KOPT-K1 (cell line): ENCODE measurements around the gene CHML.
A peak's percentile ranks its signal among the peaks of the same experiment; 100 is the strongest.

Experiments
- H3K27ac ChIP-seq: fragments of 200-600 bp; sonication (generic); 2 replicates; pipeline ENCODE4 v1.5.1; 2016; ENCODE audit warnings: antibody characterized with exemption, mild to moderate bottlenecking, low read depth, low read length; ENCODE audit not compliant: poor library complexity, severe bottlenecking
- H3K36me3 ChIP-seq: fragments of 200-600 bp; sonication (generic); 2 replicates; pipeline ENCODE4 v1.5.1; 2017; ENCODE audit warnings: antibody characterized with exemption, mild to moderate bottlenecking, low read length, moderate library complexity; ENCODE audit not compliant: insufficient read depth
- H3K9me3 ChIP-seq: fragments of 200-600 bp; sonication (generic); 2 replicates; pipeline ENCODE4 v1.5.1; 2017; ENCODE audit warnings: antibody characterized with exemption, low read length, mild to moderate bottlenecking; ENCODE audit not compliant: insufficient read depth, poor library complexity, severe bottlenecking

Gene CHML

GRCh38 chr1:241658081-241658793, 18.1 kb upstream of the CHML start:
- Histone ChIP-seq H3K9me3 (no peaks in the 10 kb centered on the region), H3K27ac (no peak overlapping the region), H3K36me3 (no peaks in the 10 kb centered on the region)

GRCh38 chr1:241654641-241655040, 14.5 kb upstream of the CHML start:
- Histone ChIP-seq H3K27ac (no peak overlapping the region), H3K36me3 (no peaks in the 10 kb centered on the region), H3K9me3 (no peaks in the 10 kb centered on the region)

GRCh38 chr1:241654019-241654418, 13.8 kb upstream of the CHML start:
- H3K9me3 ChIP-seq = no peaks in the 10 kb centered on the region
- H3K36me3 ChIP-seq = no peaks in the 10 kb centered on the region
- no peak overlapping the region for H3K27ac ChIP-seq

- Histone ChIP-seq H3K9me3 (no peaks in the 10 kb centered on the region), H3K36me3 (no peaks in the 10 kb centered on the region), H3K27ac (no peak within 1 kb of the TSS)
These were observed 11.8 kb upstream of the CHML start, which contains the start of gene WDR64 for GRCh38 chr1:241652012-241652411. TSS of gene WDR64 (plus strand) at chr1:241652281. CDS start at chr1:241652485, 204 bp downstream.

GRCh38 chr1:241648159-241648558, 8.0 kb upstream of the CHML start:
- no peaks in the 10 kb centered on the region for H3K9me3 ChIP-seq
- no peak overlapping the region for H3K27ac ChIP-seq
- H3K36me3 ChIP-seq = no peaks in the 10 kb centered on the region

GRCh38 chr1:241647658-241648057, 7.5 kb upstream of the CHML start:
- Histone ChIP-seq H3K27ac (no peak overlapping the region), H3K36me3 (no peaks in the 10 kb centered on the region)

GRCh38 chr1:241646201-241646600, 6.0 kb upstream of the CHML start:
- Histone ChIP-seq H3K9me3 (no peaks in the 10 kb centered on the region), H3K27ac (no peak overlapping the region), H3K36me3 (no peaks in the 10 kb centered on the region)

More at GRCh38 chr1:241647658-241648057, 7.5 kb upstream of the CHML start:
- H3K9me3 ChIP-seq = no peaks in the 10 kb centered on the region

GRCh38 chr1:241645199-241645598, 5.0 kb upstream of the CHML start:
- H3K36me3 ChIP-seq = no peaks in the 10 kb centered on the region
- no peak overlapping the region for H3K27ac ChIP-seq
- no peaks in the 10 kb centered on the region for H3K9me3 ChIP-seq

GRCh38 chr1:241644259-241644658, 4.1 kb upstream of the CHML start:
- no peak overlapping the region for H3K27ac ChIP-seq
- H3K9me3 ChIP-seq = no peaks in the 10 kb centered on the region
- no peaks in the 10 kb centered on the region for H3K36me3 ChIP-seq

GRCh38 chr1:241642593-241642944, 2.4 kb upstream of the CHML start:
- no peaks in the 10 kb centered on the region for H3K9me3 ChIP-seq
- no peaks in the 10 kb centered on the region for H3K36me3 ChIP-seq
- H3K27ac ChIP-seq = no peak overlapping the region

GRCh38 chr1:241641773-241642592, 1.8 kb upstream of the CHML start:
- Histone ChIP-seq H3K27ac (no peak overlapping the region), H3K36me3 (no peaks in the 10 kb centered on the region), H3K9me3 (no peaks in the 10 kb centered on the region)

- no peaks in the 10 kb centered on the region for H3K9me3 ChIP-seq
- H3K36me3 ChIP-seq = no peaks in the 10 kb centered on the region
- peak overlapping the region; percentile 59 for H3K27ac ChIP-seq
These were observed 876 bp upstream of the CHML start for GRCh38 chr1:241640867-241641622.

- H3K9me3 ChIP-seq = no peaks in the 10 kb centered on the region
- peaks cover 9% of the 10 kb centered on the region for H3K36me3 ChIP-seq
These were observed 483 bp downstream of the CHML start for GRCh38 chr1:241639623-241640148.

GRCh38 chr1:241638909-241639622, 1.1 kb downstream of the CHML start:
- peaks cover 16% of the 10 kb centered on the region for H3K36me3 ChIP-seq

More at GRCh38 chr1:241639623-241640148, 483 bp downstream of the CHML start:
- H3K27ac ChIP-seq = peak overlapping the region; percentile 91

More at GRCh38 chr1:241638909-241639622, 1.1 kb downstream of the CHML start:
- H3K9me3 ChIP-seq = no peaks in the 10 kb centered on the region
- H3K27ac ChIP-seq = peak overlapping the region; percentile 91
